GM19468 (cell line): ENCODE data around the gene ZFP64.

Experiments
- ATAC-seq: cut with Tn5 transposase; IDR thresholded peaks from one replicate; pipeline ENCODE4 v1.9.1; 2021; ENCODE audit warnings: mild to moderate bottlenecking, moderate library complexity, moderate number of reproducible peaks; ENCODE audit not compliant: unreplicated experiment; ENCODE audit errors: extremely low read depth

ZFP64 gene

GRCh38 chr20:52118696-52119095, 72.9 kb downstream of the ZFP64 start:
- no peak for ATAC-seq

DNA sequence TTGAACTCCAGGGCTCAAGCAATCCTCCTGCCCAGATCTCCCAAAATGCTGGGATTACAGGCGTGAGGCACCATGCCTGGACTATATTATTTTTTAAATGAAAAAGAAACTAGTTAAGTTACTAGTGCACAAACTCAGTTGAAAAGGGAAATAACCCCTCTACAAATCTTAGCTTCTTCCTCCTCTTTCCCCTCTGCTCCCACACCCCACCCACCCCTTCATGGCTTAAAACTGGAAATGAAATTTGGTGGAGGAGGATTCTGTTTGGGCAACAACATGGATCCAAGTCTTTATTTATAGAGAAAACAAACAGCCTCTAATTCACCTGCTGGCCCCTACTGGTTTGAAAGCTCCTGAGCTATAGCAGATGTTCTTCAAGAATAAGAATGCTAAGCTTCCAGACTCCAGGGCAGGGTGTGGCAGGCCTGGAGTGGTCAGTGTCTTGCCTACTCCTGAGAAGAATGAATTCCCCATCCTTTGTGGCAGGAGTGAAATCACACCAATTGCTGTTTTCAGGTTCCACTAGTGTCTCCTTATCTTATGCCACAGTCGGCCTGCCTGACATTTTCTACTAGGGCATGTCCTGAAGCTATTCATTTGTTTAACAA, 73.5 kb downstream of the ZFP64 start:
- no peak for ATAC-seq

- no peak for ATAC-seq
Measured at GRCh38 chr20:52110456-52110855, 81.1 kb downstream of the ZFP64 start.

- no peak for ATAC-seq
Measured at GRCh38 chr20:52105442-52106422, 85.8 kb downstream of the ZFP64 start.

DNA sequence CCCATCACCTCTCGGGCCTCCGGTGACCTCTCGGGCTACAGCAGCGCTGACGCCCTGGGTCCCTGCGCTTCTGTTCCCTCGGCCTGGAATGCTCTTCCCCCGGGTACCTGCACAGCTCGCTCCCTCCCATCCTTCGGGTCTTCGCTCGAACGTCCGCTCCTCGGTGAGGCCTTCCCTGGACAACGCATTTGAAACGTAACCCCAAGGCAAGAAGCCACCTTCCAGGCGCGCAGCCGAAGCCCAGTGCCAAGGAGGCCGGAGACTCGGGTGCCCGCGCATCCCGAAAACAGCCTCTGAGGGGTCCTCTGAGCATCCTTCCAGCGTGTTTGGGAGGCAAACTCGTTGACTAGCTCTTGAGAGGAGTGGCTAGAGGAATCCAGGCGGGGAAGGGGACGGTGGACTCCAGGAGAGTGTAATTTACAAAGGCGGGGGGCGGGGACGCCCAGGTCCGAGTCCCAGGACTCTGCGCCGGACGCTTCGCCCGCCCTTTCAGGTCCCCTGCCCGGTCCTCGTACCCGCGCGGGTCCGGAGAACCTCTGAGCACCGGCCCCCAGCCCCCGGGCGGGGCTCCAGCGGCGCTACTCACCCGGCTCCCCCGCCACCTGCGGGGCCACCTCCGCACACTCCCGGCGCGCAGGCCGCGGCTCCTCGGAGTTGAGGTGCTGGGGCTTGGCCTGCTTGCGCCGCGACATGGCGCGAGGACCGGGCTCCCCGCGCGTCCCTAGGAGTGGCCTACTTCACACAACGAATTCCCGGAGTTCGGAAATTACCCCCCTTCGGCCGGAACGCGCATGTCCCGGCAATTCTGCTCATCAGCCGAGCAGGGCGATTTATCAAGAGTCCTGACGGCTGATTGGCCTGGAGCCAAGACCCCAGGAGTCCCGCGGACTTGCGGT, 86.8 kb downstream of the ZFP64 start:
- no peak for ATAC-seq

GRCh38 chr20:52103913-52104545, 87.5 kb downstream of the ZFP64 start:
- no peak for ATAC-seq

DNA sequence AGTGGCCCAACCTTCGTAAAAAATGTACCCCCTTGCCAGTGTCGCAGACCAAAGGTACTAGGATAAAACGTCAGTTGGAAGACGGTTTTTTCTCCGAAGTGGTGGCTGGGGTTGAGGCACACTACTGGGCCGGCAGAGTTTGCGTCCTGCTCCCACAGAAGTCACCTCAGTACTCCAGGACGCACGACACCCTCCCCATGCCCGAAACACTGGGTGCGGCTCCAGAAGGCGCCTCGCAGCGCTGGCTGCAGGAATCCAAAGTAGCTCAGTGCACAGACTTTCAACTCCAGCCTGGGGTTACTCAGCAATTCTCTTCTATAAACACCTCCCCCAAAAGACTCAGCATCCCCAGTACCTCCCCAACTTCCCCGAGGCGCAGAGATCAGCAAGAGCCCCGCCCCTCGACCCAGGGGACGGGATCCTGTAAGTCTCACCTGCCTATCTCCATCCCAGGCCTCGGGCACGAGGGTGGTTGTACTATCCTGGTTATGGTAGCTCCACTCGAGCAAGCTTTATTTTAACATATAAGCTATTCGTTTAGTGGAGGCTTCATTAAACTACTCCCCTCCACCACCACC, 88.2 kb downstream of the ZFP64 start:
- no peak for ATAC-seq

- ATAC-seq, result no peak
Measured at GRCh38 chr20:52102559-52102958, 89.0 kb downstream of the ZFP64 start.

- no peak for ATAC-seq
Measured at GRCh38 chr20:52102126-52102525, 89.5 kb downstream of the ZFP64 start.
